Glomerular visceral epithelial cell (primary cell): Measurements from ENCODE around the gene MGST1.
"Not testable (repeated sequence)": the region's sequence is repeated elsewhere in the genome, so short reads cannot be mapped to it uniquely, and the experiment has no call there.

Source experiments
- DNase-seq: peaks from one replicate; pipeline ENCODE4 v3.0.0-alpha.2; 2016; ENCODE audit errors: extremely low spot score

MGST1 gene

GRCh38 chr12:16352481-16352880, 5.0 kb downstream of the MGST1 start:
- DNase-seq, result peak; percentile 15

GRCh38 chr12:16358878-16359277, 11.4 kb downstream of the MGST1 start:
- no peak for DNase-seq

- peak; percentile 50 for DNase-seq
Observed at GRCh38 chr12:16359512-16360491, 12.4 kb downstream of the MGST1 start.

GRCh38 chr12:16361142-16361783, 13.8 kb downstream of the MGST1 start:
- DNase-seq, result no peak

GRCh38 chr12:16362550-16362949, 15.1 kb downstream of the MGST1 start:
- no peak for DNase-seq

GRCh38 chr12:16369156-16369555, 21.7 kb downstream of the MGST1 start:
- DNase-seq, result no peak

GRCh38 chr12:16370096-16370495, 22.7 kb downstream of the MGST1 start:
- DNase-seq, result no peak

GRCh38 chr12:16382652-16383312, 35.3 kb downstream of the MGST1 start:
- not testable (repeated sequence) for DNase-seq

GRCh38 chr12:16384732-16385131, 37.3 kb downstream of the MGST1 start:
- DNase-seq, result no peak

GRCh38 chr12:16385782-16386646, 38.6 kb downstream of the MGST1 start:
- peak; percentile 45 for DNase-seq

- no peak for DNase-seq
Observed at GRCh38 chr12:16387919-16388318, 40.5 kb downstream of the MGST1 start.

- peak; percentile 56 for DNase-seq
Observed at GRCh38 chr12:16389594-16389993, 42.1 kb downstream of the MGST1 start.

- DNase-seq, result no peak
Observed at GRCh38 chr12:16392846-16393535, 45.5 kb downstream of the MGST1 start.

GRCh38 chr12:16399101-16399500, 51.7 kb downstream of the MGST1 start:
- no peak for DNase-seq

- not testable (repeated sequence) for DNase-seq
Observed at GRCh38 chr12:16401835-16402234, 54.4 kb downstream of the MGST1 start.

GRCh38 chr12:16407346-16407745, 59.9 kb downstream of the MGST1 start:
- no peak for DNase-seq
